ENCODE measurements around the gene MAP3K5. TPM values are rescaled to one million over a fixed set of nuclear protein-coding genes. Genes with fewer than 3 reads are reported as not detected.
A peak's percentile ranks its signal among the peaks of the same experiment; 100 is the strongest.

MAP3K5 gene
- total RNA-seq, 1 donor from 2014 or later: 1.7 TPM

DNA sequence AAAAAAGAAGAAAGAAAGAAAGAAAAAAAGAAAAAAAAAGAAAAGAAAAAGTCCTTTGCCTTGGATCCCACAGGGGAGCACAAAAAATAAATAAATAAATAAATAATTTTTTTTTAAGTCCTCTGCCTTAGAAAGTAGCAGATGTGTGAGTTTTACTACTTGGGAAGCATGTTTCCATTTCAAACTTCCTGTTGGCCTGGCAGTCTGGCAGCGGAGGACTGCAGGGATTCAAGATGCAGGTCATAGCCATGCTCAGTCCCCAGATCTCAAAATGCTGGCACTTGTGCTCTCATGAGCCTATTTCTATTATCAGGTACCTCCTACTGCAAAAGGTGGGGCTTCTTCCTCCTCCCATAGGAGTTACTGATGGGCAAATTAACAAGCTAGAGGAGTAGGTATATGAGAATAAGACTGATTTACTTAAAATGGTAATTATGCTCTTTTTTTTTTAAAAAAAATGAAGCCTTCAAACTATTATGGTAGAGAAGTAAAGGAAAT lies 187.9 kb downstream of the MAP3K5 start:
- Mint-ChIP-seq H3K4me3 (ENCODE audit: unreplicated experiment) (no peak overlapping the region), H3K27ac (ENCODE audit: unreplicated experiment) (no peak overlapping the region), H3K9me3 (ENCODE audit: unreplicated experiment) (no peaks in the 10 kb centered on the region), H3K4me1 (ENCODE audit: low read depth, unreplicated experiment) (no peaks in the 10 kb centered on the region), H3K27me3 (ENCODE audit: low read depth, unreplicated experiment) (no peaks in the 10 kb centered on the region), H3K36me3 (ENCODE audit: low read depth, unreplicated experiment) (no peaks in the 10 kb centered on the region)
- no peak overlapping the region for H3K27ac ChIP-seq (ENCODE audit: low read depth, low read length)
- H4K20me1 ChIP-seq (ENCODE audit: insufficient read depth, low read length): no peaks in the 10 kb centered on the region
- no peaks in the 10 kb centered on the region for H3K9me3 ChIP-seq (ENCODE audit: insufficient read depth, low read depth, low read length)
- no peaks in the 10 kb centered on the region for H3K79me2 ChIP-seq (ENCODE audit: insufficient read depth, low read length)
- DNase-seq (ENCODE audit: low read depth) (no peak), FAIRE-seq (no peak)
- no peak overlapping the region for H3K4me3 ChIP-seq (ENCODE audit: insufficient read depth, low read depth, low read length)
- no peak overlapping the region for H3K4me2 ChIP-seq (ENCODE audit: low read length)
- TF ChIP-seq, protein P1, sequence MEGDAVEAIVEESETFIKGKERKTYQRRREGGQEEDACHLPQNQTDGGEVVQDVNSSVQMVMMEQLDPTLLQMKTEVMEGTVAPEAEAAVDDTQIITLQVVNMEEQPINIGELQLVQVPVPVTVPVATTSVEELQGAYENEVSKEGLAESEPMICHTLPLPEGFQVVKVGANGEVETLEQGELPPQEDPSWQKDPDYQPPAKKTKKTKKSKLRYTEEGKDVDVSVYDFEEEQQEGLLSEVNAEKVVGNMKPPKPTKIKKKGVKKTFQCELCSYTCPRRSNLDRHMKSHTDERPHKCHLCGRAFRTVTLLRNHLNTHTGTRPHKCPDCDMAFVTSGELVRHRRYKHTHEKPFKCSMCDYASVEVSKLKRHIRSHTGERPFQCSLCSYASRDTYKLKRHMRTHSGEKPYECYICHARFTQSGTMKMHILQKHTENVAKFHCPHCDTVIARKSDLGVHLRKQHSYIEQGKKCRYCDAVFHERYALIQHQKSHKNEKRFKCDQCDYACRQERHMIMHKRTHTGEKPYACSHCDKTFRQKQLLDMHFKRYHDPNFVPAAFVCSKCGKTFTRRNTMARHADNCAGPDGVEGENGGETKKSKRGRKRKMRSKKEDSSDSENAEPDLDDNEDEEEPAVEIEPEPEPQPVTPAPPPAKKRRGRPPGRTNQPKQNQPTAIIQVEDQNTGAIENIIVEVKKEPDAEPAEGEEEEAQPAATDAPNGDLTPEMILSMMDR (IDR thresholded peaks at IDR 0.05; ENCODE audit: insufficient read depth, low read depth, low read length): no peak
- TF ChIP-seq EZH2 (IDR thresholded peaks at IDR 0.05; ENCODE audit: insufficient read depth, low read length): no peak
- peaks cover 2% of the 10 kb centered on the region for H3K36me3 ChIP-seq (ENCODE audit: insufficient read depth, low read length)
- peaks cover 27% of the 10 kb centered on the region for H3K4me1 ChIP-seq (ENCODE audit: insufficient read depth, low read length)
- H2AFZ ChIP-seq (ENCODE audit: low read depth, low read length): no peak overlapping the region
- H3K27me3 ChIP-seq (ENCODE audit: insufficient read depth, low read length): no peaks in the 10 kb centered on the region
- no peak overlapping the region for H3K9ac ChIP-seq (ENCODE audit: low read length)

DNA sequence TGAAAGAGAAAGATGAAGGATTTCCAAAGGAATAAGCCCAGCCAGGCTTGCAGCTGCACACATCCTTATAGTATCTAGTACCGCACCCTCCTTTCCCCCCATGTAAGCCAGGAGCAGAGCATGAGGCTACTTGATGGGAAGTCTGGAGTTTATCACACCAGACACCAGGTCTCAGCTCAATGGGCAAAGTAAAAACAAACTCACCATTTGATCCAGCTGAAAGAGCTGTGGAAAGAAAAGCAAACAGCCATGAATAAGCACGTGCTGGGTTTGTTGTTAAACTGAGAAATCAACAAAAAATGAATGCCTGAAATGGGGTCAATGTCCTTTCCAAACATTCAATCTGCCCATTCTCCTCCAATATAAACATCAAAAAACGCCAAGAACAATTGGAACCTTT lies 191.5 kb downstream of the MAP3K5 start:
- no peaks in the 10 kb centered on the region for H3K4me1 ChIP-seq (ENCODE audit: insufficient read depth, low read length)
- no peak overlapping the region for H2AFZ ChIP-seq (ENCODE audit: low read depth, low read length)
- no peak overlapping the region for H3K27ac ChIP-seq (ENCODE audit: low read depth, low read length)
- no peak overlapping the region for H3K9ac ChIP-seq (ENCODE audit: low read length)
- H3K9me3 ChIP-seq (ENCODE audit: insufficient read depth, low read depth, low read length): no peaks in the 10 kb centered on the region
- no peak overlapping the region for H3K4me3 Mint-ChIP-seq (ENCODE audit: unreplicated experiment)
- no peaks in the 10 kb centered on the region for H3K4me1 Mint-ChIP-seq (ENCODE audit: low read depth, unreplicated experiment)
- FAIRE-seq: no peak
- no peaks in the 10 kb centered on the region for H3K27me3 ChIP-seq (ENCODE audit: insufficient read depth, low read length)
- no peaks in the 10 kb centered on the region for H4K20me1 ChIP-seq (ENCODE audit: insufficient read depth, low read length)
- H3K4me2 ChIP-seq (ENCODE audit: low read length): no peak overlapping the region
- DNase-seq (ENCODE audit: low read depth): no peak
- no peaks in the 10 kb centered on the region for H3K79me2 ChIP-seq (ENCODE audit: insufficient read depth, low read length)
- no peaks in the 10 kb centered on the region for H3K27me3 Mint-ChIP-seq (ENCODE audit: low read depth, unreplicated experiment)
- H3K9me3 Mint-ChIP-seq (ENCODE audit: unreplicated experiment): peaks cover 2% of the 10 kb centered on the region
- no peak for TF ChIP-seq EZH2 (IDR thresholded peaks at IDR 0.05; ENCODE audit: insufficient read depth, low read length)
- TF ChIP-seq, protein P1 (IDR thresholded peaks at IDR 0.05; ENCODE audit: insufficient read depth, low read depth, low read length): no peak
- no peak overlapping the region for H3K27ac Mint-ChIP-seq (ENCODE audit: unreplicated experiment)
- peaks cover 3% of the 10 kb centered on the region for H3K36me3 Mint-ChIP-seq (ENCODE audit: low read depth, unreplicated experiment)
- peaks cover 2% of the 10 kb centered on the region for H3K36me3 ChIP-seq (ENCODE audit: insufficient read depth, low read length)
- H3K4me3 ChIP-seq (ENCODE audit: insufficient read depth, low read depth, low read length): no peak overlapping the region

DNA sequence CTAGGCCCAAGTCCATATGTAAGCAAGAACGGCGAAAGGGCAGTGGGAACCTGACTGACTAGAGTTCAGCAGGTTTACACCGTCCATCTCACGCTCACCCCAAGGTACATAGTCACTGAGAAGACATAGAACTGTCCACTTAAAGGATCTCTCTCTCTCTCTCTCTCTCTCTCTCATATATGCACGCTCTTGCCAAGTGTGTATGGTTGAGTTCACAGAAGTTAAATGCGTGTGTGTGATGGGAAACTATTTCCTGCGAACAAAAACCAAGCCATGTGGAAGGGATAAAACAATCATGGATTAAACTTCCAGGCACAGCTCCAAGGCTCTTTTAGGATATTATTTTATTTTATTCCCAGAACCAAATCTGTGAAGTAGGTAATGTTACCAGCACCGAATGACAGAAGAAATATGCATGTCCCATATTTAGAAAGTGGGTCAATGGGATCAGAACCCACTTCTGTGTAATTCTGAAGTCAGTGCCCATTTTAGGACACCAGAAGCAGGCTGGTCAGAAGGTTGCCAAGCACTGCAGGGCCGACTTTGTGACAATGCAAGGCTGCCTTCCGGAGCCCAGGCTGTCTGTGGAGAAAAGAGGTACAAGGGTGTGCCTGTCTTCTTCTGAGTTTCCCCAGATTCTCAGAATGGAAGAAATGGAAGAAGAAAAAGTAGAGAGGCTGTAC lies 192.8 kb downstream of the MAP3K5 start:
- Histone ChIP-seq H3K36me3 (ENCODE audit: insufficient read depth, low read length) (peaks cover 2% of the 10 kb centered on the region), H3K4me2 (ENCODE audit: low read length) (no peak overlapping the region), H3K27me3 (ENCODE audit: insufficient read depth, low read length) (no peaks in the 10 kb centered on the region), H3K9ac (ENCODE audit: low read length) (no peak overlapping the region), H2AFZ (ENCODE audit: low read depth, low read length) (no peak overlapping the region), H3K9me3 (ENCODE audit: insufficient read depth, low read depth, low read length) (no peaks in the 10 kb centered on the region), H4K20me1 (ENCODE audit: insufficient read depth, low read length) (no peaks in the 10 kb centered on the region), H3K4me1 (ENCODE audit: insufficient read depth, low read length) (peaks cover 6% of the 10 kb centered on the region), H3K27ac (ENCODE audit: low read depth, low read length) (no peak overlapping the region), H3K79me2 (ENCODE audit: insufficient read depth, low read length) (no peaks in the 10 kb centered on the region), H3K4me3 (ENCODE audit: insufficient read depth, low read depth, low read length) (no peak overlapping the region)
- Mint-ChIP-seq H3K36me3 (ENCODE audit: low read depth, unreplicated experiment) (peaks cover 3% of the 10 kb centered on the region), H3K4me1 (ENCODE audit: low read depth, unreplicated experiment) (peaks cover 2% of the 10 kb centered on the region), H3K9me3 (ENCODE audit: unreplicated experiment) (peaks cover 4% of the 10 kb centered on the region), H3K27ac (ENCODE audit: unreplicated experiment) (no peak overlapping the region), H3K27me3 (ENCODE audit: low read depth, unreplicated experiment) (no peaks in the 10 kb centered on the region), H3K4me3 (ENCODE audit: unreplicated experiment) (no peak overlapping the region)
- no peak for FAIRE-seq
- DNase-seq (ENCODE audit: low read depth): peak; percentile 64
- TF ChIP-seq, protein P1 (IDR thresholded peaks at IDR 0.05; ENCODE audit: insufficient read depth, low read depth, low read length): no peak
- no peak for TF ChIP-seq EZH2 (IDR thresholded peaks at IDR 0.05; ENCODE audit: insufficient read depth, low read length)
